Body of pancreas (tissue), 4 donors: ENCODE data around the gene DHX57.

Source experiments
- CTCF ChIP-seq, 7 experiments: fragments of 450-650 bp in 4 of 7; fragments of 200-600 bp in 3 of 7; sonication (generic) in 3 of 7; IDR thresholded peaks; one replicate each; pipeline ENCODE4 v1.5.1; 2016 to 2019; ENCODE audit warnings: antibody characterized with exemption in 7 of 7
- POLR2A ChIP-seq, 3 donors: fragments of 450-650 bp; IDR thresholded peaks; one replicate each; pipeline ENCODE4 v1.6.1; 2016; ENCODE audit warnings: antibody characterized with exemption in 3 of 3, mild to moderate bottlenecking in 2 of 3

- TF ChIP-seq CTCF (IDR thresholded peaks at IDR 0.05) (no peak), POLR2A (IDR thresholded peaks at IDR 0.05) (no peak)
Observed at GRCh38 chr2:38871432-38871831, 4.3 kb downstream of the DHX57 start.
